GM21423 (cell line): ENCODE data around the gene ATP4B.

ENCODE experiments used
- ATAC-seq: cut with Tn5 transposase; IDR thresholded peaks from one replicate; pipeline ENCODE4 v1.9.1; 2021; ENCODE audit warnings: mild to moderate bottlenecking, moderate library complexity; ENCODE audit not compliant: unreplicated experiment

ATP4B gene

DNA sequence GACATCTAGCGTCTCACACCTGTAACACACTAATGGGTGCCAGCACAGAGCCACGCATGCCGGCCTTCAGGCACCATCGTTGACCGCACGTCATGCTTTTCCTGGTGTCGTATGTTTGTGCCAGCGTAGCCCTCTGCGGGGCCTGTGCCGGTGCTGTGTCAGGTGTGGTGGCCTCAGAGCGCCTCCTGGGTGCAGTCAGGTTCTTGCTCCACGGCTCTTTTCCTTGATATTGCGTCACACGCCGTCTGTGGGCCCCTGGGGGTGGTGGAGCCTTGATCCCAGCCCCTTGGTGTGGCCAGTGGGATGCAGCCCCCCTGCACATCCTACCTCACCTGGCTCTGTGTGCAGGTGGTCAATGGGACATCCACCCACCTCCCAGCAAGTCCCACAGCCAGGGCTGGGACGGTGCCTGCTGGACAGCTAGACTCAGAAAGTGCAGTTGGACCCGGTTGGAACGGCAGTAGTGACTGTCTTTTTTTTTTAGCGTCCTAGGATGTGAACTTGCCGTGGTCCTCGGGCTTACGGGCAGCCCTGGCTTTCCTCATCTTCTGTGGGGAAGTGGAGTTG, 48.9 kb downstream of the ATP4B start:
- ATAC-seq: no peak

DNA sequence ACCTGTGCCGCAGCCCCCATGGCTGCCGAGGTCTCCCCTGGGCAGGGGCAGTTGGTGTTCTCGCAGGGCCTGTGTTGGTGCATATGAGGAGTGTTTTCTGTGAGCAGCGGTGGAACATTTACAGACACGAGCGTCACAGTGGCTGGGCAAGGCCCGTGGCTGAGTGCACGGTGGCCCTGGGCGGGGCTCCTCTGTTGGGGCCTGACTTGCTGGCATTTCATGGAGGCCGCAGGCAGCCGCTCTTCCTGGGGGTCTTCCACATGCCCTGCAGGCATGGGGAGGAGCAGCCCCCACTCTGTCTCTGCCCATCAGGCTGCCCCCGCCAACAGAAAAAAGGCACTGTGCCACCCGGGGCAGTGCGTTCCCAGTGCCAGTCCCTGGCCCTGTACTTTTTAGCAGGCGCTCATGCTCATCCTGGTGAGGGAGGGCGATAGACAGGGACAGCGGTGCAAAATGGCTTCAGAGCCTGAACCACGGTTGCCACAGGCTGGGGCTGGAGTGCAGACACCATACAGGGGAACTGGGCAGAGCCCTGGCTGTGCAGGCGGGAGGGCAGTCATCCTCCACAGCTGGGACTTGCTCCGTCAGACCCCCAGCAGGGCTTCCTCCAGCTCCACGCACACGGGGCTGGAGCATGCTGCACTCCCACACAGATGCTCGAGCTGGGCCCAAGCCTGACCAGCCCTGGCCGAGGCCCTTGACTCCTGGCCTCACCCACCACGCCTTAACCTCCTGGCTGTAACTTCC, 49.9 kb downstream of the ATP4B start:
- ATAC-seq: no peak

DNA sequence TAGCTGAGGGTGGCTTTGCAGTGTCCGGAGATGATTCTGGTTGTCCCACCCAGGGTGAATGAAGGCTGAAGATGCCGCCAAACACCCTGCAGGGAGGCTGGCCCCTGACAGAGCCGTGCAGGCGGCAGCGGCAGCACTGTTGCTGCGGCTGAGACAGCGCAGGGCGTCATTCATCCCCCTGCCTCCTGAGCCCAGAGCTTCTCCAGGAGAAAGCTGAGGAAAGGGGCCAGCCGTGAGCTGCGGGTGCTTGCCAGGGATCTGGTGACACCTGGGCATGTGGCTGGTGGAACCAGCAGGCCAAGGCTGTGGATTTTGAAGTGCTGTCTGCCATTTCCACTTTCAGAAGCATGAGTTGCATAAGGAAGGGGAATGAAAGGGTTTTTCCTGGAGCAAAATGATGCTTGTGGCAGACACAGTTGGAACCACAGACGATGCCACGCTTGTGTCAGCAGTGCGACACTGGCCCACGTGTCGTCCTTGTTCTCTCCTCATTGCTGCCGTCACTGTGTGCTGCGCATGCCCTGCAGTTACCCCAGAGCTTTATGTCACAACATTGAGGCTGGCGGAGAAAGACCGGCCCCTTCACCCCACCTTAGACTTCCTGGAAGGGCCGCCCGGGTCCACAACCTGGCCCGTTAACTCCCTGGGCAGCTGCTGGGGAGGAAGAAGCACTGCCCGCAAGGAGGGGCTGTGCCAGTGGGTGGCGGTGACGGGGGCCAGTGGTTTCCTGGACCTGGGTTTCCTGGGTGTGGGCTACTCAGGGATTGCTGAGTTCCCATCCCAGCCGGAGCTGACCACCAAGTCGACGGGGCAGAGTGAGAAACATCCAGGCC, 50.7 kb downstream of the ATP4B start:
- no peak for ATAC-seq

DNA sequence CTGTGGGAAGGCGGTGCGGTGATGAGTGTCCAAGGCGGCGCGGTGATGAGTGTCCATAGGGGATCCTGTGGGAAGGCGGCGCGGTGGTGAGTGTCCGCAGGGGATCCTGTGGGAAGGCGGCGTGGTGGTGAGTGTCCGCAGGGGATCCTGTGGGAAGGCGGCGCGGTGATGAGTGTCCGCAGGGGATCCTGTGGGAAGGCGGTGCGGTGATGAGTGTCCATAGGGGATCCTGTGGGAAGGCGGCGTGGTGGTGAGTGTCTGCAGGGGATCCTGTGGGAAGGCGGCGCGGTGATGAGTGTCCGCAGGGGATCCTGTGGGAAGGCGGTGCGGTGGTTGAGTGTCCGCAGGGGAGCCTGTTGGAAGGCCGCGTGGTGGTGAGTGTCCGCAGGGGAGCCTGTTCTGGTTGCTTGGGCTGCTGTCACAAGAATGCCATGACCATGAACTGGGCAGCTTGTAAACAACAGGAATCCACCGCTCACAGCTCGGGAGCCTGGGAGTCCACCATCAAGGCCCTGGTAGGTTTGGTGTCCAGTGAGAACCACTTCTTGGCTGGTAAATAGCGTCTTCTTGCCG, 52.0 kb downstream of the ATP4B start:
- no peak for ATAC-seq

DNA sequence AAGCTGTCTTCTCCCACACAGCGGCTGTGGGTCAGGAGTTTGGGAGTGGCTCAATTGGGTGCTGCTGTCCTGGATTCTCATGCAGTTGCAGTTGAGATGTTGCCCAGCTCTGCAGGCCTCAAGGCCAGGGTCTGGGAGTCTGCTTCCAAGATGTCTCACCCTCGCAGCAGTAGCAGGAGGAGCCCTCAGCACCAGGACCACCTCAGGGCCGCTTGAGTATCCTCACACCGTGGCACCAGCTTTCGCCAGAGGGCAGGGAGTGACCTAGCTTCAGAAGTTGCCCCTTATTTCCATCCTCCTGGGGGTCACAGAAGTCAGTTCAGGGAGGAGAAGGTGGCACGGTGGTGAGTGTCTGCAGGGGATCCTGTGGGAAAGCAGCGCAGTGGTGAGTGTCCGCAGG, 52.5 kb downstream of the ATP4B start:
- no peak for ATAC-seq

DNA sequence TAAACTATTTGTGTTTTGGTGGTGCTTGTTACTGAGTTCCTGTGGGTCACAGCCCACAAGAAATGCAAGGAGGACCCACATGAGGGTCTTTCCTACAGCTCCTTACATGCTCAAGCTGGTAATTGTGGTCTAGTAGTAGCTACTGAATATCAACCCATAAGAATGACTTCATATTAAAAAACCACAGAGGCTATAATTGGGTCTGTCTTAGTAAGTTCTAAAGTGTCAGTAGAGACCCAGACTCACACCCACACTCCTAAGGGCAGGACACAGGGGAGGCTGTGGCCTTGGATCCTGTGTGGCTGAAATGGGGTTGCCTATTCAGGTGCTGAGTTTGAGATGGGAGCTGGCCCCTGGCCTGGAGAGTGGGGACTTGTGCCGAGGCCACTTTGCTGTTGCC, 53.8 kb downstream of the ATP4B start:
- no peak for ATAC-seq

DNA sequence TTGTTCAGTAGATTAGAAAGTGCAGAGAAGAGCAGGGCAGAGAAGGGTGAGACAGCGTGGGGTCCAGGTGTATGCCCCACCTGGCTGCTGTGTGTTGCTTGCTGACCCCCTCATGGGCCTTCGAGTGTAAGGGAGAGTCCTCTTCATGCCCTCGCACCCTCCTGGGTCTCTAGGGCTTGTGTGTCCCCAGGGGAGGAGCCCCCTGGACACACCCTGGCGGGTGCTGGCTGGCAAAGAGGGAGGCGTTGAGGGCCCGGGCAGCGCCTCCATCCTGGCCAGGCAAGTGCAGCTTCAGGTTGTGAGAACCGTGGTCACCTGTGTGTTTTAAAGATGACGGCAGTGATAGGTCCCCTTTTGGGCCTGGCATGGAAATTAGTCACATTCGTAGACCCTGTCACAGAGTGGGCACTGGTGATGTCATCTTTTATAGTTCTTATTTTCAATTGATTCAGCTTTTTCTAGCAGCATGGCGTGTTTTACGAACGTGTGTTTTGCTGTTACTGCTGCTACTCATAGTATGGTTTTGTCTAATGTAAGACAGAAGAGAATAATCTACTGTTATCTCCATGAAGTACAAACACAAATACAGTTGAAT, 54.8 kb downstream of the ATP4B start:
- ATAC-seq: no peak

DNA sequence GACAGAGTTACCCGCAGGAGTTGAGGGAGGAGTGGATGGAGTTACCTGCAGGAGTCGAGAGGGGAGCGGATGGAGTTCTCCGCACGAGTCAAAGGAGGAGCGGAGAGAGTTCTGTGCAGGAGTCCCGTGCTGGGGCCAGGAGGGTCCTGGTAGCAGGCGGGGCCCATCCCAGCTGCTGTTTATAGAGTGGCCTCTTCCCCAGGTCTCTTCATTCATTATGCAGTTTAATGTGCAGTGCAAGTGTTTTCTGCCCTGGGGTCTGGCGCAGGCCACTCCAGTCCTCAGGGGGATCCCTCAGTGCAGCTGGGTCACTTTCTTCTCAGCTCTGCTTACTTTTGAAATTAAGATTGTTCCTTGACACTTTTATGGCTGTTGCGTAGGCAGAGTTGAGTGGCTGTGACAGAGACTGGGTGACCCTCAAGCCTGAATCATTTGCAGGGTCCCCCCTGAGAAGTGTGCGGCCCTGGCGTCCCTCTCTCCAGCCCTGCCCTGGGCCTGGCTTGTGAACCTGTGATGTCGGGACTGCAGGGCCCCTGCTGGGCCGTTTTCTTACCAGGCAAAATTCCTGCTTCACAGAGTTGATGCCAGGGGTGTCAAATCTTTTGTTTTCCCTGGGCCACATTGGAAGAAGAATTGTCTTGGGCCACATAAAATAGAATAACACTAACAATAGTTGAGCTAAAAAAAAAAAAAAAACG, 55.6 kb downstream of the ATP4B start:
- ATAC-seq: no peak

DNA sequence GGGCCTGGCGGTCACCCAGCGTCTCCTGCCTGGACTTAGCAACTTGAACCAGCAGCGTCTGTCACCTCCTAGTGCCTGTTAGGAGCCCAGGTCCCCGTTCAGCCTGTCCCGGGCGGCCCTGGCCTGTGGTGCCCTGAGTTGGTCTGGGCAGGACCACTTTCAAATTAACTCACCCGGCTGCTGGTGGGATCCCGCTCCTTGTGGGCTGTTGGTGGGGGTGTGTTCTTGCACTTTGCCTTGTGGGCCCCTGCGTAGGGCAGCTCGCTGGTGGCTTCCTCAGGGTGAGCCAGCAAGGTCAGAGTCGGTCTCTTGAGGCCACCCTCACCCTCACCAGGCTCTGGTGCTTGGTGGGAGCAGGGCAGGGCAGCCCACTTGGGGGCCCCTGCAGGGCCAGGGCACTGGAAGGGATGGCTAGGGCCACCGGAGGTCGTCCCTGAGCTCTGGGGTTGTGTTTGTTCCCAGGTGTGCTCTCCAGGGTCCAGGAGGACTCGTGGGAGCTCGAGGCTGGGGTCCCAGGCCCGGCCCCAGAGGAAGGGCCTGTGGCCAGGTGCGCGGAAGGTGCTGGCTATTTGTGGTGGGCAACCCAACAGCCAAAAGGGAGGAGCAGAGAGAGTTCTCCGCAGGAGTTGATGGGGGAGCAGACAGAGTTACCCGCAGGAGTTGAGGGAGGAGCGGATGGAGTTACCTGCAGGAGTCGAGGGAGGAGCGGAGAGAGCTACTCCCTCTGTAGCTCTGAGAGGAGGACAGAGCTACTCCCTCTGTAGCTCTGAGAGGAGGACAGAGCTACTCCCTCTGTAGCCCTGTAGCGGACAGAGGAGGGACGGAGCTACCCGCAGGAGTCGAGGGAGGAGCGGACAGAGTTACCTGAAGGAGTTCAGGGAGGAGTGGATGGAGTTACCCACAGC, 56.6 kb downstream of the ATP4B start:
- ATAC-seq: no peak

DNA sequence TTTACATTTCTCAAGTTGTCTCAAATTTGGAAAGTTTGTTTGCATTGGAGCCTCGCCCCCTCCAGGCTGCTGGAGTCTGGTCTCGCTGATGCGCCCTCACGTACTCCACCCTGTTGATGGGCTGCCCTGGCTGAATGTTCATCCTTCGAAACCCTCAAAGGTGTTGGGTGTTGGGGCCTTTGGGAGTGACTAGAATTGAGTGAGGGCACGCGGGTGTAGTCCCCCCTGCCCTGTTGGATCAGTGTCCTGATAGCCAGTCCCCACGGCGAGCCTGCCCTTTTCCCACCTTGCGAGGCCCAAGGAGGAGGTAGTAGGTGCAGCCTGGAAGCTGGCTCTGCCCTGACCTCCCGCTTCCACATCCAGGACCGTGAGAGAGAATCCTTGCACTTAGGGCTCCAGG, 58.6 kb downstream of the ATP4B start:
- no peak for ATAC-seq
